GM21619 (cell line): Measurements from ENCODE around the gene PTPRH.
"Not testable (repeated sequence)": the region's sequence is repeated elsewhere in the genome, so short reads cannot be mapped to it uniquely, and the experiment has no call there.

Experiments
- ATAC-seq: cut with Tn5 transposase; IDR thresholded peaks from one replicate; pipeline ENCODE4 v1.9.1; 2021; ENCODE audit not compliant: unreplicated experiment

The PTPRH gene

DNA sequence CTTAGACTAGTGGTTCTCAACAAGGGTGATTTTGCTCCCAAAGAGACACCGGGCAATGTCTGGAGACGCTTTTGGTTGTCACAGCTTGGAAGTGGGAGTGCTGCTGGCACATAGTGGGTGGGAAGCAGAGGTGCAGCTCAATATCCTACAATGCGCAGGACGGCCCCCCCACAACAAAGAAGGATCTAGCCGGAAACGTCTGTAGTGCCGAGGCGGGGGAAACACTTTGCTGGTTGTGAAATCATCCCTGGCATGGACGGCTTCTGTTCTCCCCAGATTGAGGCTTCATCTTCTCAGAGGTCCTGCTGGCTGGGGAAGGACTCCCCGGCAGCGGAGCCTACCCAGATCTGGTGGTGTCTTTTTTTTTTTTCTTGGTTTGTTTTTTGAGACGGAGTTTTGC is 15.8 kb downstream of the PTPRH start:
- ATAC-seq: no peak

DNA sequence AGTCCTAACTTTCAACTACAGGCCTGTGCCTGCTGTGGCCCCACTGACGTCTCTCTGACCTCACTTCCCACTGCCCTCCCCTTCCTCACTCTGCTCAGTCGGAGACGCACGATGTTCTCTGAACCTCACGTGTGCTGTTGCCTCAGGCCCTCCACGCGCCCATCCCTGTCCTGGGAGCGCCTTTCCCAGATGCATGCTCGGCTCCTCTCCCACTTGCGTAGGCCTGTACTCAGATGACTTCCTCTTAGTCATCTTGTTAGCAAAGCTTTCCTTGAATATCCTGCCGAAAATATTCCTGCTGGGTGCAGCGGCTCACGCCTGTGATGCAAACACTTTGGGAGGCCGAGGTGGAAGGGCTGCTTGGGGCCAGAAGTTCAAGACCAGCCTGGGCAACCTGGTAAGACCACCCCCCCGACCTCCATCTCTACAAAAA is 19.9 kb downstream of the PTPRH start:
- ATAC-seq: no peak

DNA sequence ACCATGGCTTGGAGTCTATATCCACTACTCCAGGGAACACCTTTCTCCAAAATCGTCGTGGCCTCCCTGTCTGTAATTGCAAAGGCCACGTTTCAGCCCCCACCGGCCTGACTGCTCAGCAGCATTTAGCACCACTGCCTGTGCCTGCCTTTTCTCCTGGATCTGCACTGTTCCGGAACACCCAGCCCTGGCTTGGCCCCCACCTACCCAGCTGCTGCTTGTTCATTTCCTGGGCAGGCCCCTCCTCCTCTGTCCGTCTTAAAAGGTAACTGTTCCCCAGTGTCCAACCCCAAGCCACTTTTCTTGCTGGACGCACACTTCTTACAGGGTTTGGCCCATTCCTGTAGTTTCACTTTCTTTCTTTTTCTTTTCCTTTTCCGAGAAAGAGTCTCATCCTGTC is 20.7 kb downstream of the PTPRH start:
- ATAC-seq: no peak

- no peak for ATAC-seq
Observed at GRCh38 chr19:55186080-55186479, 23.2 kb downstream of the PTPRH start.

- no peak for ATAC-seq
Observed at GRCh38 chr19:55181740-55182139, 27.6 kb downstream of the PTPRH start.

DNA sequence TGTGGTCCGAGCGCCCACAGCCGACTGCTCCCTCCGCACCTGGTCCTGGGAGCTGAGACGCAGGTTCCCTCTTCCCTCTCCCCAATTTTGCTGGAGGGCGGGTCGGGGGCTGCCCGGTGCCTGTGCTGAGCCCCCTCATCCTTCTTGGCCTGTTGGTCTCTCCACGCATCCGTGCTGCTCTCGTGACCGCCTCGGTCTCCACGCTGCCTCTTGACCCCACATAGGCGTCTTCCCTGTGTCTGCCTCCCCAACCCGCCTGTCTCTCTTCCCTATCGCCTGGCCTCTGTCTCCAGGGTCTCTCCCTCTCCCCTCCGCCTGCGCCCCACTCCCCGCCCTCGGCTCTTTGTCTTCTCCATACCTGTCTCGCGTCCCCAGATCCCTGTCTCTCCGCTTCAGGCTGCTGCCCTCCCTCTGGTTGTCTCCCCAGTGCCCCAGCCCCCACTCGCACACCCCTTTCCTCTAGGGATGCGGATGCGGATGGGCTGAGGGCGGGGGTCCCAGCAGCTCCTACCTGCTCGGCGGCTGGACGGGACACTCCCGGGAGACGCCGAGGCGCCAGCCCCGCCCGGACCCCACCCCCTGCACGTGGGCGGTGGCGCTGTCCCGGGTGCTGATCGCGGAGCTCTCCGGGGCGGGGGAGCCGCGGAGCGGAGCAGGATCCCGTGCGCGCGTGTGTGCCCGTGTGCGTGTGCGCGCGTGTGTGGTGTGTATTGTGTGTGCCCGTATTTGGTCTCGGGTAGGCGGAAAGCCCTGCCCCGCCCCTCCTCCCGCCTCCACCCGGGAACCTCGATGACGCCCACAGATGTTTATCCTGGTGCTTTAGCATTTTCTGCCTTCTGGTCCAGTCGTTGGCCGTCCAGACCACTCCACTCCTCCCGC is 29.5 kb downstream of the PTPRH start, which contains the start of gene SYT5:
Gene SYT5 (minus strand): TSS at position 684 of the 879 bp plus-strand sequence. CDS start 1,248 bp downstream, outside the sequence.
- ATAC-seq: peak; percentile 12

GRCh38 chr19:55178781-55179599 is 30.3 kb downstream of the PTPRH start:
- peak; percentile 69 for ATAC-seq

DNA sequence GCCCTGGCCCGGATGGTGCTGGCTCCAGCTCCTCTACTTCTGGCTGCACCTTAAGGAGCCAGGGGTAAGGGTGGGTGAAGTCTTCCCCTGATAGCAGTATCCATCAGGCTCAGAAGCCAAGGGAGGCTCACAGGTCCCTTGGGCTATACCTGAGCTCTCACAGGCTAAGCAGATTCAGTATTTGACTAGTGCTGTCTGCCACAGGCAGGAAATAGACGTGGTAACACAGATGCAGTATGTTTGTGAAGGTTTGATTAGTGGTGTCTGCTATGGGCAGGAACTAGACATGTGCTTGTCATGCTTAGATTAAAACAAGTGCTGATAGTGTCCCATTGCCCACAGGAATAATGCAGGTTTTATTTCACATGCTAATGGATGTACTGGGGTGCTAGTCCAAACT is 33.2 kb downstream of the PTPRH start:
- ATAC-seq: no peak

- ATAC-seq: no peak
Observed at GRCh38 chr19:55175117-55175867, 34.0 kb downstream of the PTPRH start.

- ATAC-seq: no peak
Observed at GRCh38 chr19:55174425-55175116, 34.7 kb downstream of the PTPRH start.

DNA sequence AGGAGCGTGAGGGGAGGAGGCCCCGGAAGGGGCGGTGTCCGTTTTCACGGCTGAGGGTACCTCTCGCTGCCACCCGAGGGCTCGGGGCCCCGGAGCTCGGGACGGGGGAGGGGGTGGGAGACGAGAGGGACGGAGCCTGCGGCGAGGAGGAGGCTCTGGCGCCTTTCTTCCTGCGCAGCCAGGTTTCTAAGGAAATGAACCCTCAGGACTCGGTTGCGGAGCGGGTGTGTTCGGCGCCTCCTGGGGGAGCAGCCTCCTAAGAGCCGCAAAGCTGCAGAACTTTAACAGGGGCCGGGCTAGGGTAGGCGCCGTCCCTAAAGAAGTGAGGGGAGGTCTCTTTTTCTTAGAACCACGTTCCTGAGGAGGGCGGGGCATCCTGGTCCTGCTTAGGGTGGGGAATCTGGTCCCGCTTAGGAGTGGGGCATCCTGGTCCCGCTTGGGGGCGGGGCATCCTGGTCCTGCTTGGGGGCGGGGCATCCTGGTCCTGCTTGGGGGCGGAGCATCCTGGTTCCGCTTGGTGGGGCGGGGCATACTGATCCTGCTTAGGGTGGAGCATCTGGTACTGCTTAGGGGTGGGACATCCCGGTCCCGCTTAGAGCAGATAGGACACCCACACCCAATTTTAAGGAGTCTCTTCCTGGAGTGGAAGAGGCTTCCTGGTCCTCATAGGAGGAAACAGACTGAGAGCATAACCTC is 35.4 kb downstream of the PTPRH start:
- ATAC-seq: no peak

DNA sequence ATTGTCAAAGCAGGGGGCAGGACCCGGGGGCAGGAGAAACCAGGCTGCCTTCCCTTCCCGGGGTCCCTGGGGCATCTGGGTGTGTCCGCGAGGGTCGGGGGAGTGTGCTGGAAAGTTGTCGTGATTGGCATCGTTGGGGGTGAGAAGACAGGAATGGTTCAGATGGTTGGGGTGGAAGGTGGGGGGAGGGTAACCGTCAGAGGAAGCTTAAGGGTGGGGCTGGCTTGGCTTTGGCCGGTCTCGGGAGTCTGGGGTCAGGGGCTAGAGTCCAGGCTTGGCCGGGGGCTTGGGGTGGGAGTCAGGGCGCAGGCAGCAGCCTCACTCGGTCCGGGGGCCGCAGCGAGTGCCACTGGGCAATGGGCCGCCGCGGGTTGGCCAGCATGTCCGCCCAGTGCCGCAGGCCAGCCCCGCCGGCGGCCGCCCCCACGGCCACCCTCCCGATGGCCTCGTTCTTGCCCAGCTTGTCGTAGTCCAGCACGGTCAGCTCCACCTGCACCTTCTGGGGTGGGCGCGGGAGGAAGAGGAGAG is 36.1 kb downstream of the PTPRH start:
- ATAC-seq: no peak

DNA sequence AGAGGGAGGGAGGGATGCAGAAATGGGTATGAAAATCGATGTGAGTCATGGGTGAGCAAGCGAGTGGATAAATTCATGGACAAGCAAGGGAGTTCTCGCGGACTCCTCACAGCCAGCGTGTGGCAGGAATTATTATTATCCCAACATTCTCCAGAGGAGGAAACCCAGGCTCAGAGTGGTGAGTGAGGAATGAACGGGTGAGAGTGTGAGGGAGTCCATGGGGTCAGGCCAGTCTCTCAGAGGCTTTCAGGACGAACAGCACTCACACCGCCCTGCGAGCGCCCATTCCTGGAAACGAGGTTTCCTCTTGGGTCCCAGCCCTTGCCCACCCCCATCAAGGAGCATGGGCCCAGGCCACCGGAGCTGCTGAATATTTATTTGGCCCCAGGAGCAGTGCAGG is 36.6 kb downstream of the PTPRH start:
- no peak for ATAC-seq

DNA sequence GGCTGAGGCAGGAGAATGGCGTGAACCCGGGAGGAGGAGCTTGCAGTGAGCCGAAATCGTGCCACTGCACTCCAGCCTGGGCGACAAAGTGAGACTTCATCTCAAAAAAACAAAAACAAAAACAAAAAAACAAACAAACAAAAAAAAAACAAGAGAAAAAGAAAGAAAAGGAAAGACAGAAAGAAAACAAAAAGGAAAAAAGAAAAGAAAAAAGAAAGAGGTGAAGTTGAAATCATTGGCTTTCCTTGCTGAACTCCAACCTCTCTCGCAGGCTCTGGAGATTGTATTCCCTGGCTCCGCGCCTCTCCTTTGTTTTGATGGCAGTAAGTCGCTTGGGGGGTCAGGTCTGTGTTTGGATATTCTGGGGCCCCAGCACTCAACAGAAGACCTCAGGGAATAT is 37.0 kb downstream of the PTPRH start:
- not testable (repeated sequence) for ATAC-seq

GRCh38 chr19:55171440-55171839 is 37.9 kb downstream of the PTPRH start:
- no peak for ATAC-seq

DNA sequence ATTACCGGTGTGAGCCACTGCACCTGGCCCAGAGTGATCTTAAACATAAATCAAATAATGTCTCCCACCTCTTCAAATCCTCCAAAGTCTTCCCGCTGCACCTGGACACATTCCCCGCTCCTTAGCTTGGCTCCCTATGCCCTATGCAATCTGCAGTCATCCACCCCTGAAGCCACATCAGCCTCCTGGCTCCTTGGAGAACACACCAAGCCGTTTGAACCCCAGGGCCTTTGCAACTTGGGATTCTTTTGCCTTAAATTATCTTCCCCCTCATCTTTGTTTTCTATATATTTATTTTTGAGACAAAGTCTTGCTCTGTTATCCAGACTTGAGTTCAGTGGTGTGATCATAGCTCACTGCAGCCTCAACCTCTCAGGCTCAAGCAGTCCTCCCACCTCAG is 40.2 kb downstream of the PTPRH start:
- ATAC-seq: no peak

GRCh38 chr19:55166530-55167268 is 42.6 kb downstream of the PTPRH start, which contains the start of gene DNAAF3:
Gene DNAAF3, minus strand, starts transcription at chr19:55166613. Its CDS starts 200 bp downstream, at chr19:55166413.
- ATAC-seq: peak; percentile 94

DNA sequence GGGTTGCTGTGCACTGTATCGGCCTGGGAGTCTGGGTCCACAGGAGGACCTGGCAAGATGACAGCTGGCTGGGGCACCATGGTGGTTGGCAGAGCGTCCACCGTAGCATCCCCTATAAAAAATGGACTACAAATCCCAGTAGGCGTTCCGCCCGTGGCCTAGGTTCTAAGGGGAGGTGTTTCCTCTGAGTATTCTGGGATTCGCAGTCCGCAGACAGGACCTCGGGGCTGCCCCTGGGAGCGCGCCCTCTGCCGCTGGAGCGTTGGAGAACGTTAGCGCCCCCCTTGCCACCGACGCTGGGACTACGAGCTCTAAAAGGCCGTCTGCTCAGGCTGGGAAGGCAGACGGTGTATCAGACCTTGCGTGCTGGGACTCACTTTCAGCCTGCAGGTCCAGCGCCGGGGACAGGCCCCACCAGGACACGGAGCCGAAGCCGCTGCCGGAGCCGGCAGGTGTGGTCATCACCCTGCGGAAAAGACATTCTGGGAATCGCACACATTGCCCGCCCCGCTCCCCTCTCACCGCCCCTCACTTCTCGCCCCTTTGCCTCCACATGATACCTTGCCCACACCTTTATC is 43.3 kb downstream of the PTPRH start:
- no peak for ATAC-seq
